Activated CD4-positive, alpha-beta T cell treated with anti-CD3 and anti-CD28 coated beads, Interleukin-2, amount 50 U/mL, for 4 hours (primary cell): Measurements from ENCODE around the gene PNN.

Experiments used
- DNase-seq, 2 experiments: peaks; one replicate each; pipeline ENCODE4 v3.0.0-alpha.2; 2020

PNN gene

GRCh38 chr14:39231751-39232553, 56.9 kb downstream of the PNN start:
- peak in 1 of 2 experiments; percentile 17 for DNase-seq
